Endothelial cell of umbilical vein (primary cell): ENCODE measurements around the gene RIPOR1. TPM values are rescaled to one million over a fixed set of nuclear protein-coding genes. Genes with fewer than 3 reads are reported as not detected.

ENCODE experiments used
- BruUV-seq: library from RNA; stranded (reverse); fragments of 400-500 nt; replicated peaks from 2 replicates; lab custom pipeline; 2021; lab: Mats Ljungman, UMichigan
- CTCF ChIA-PET: fragments of 300-600, 350-600 bp; sonication (Branson Sonifier 250); formaldehyde crosslinking; loops from one replicate; lab custom pipeline; 2021; ENCODE audit warnings: antibody characterized with exemption, inconsistent platforms; lab: Charles Lee
- POLR2A ChIA-PET: fragments of 300-600, 350-600 bp; sonication (Branson Sonifier 250); formaldehyde crosslinking; loops from one replicate; lab custom pipeline; 2021; ENCODE audit warnings: antibody characterized with exemption, inconsistent platforms; lab: Charles Lee
- DNase-seq: peaks from one replicate; pipeline ENCODE4 v3.0.0-alpha.2; 2011; ENCODE audit warnings: low read depth, low spot score
- FAIRE-seq: peaks from 2 replicates; lab custom pipeline; 2011; peaks lifted over from hg19 to GRCh38; lab: Jason Lieb, UNC
- H2AFZ ChIP-seq: 2 replicates; pipeline ENCODE4 v1.6.0; 2012; ENCODE audit warnings: low read depth, low read length, control low read depth, inconsistent platforms
- H3K27ac ChIP-seq: 2 replicates; pipeline ENCODE4 v1.5.1; 2011; ENCODE audit warnings: low read depth, mild to moderate bottlenecking, control low read depth, low read length, moderate library complexity; ENCODE audit not compliant: insufficient read depth
- H3K27me3 ChIP-seq, 2 experiments: 2 replicates each; pipeline versions ENCODE4 v1.6.0 to v1.6.1; 2011; ENCODE audit warnings: low read length in 2 of 2, mixed read lengths in 1 of 2; ENCODE audit not compliant: control insufficient read depth in 2 of 2, insufficient read depth in 2 of 2
- H3K36me3 ChIP-seq, 2 experiments: 2 replicates in 1 of 2; 3 replicates in 1 of 2; pipeline ENCODE4 v1.5.1; 2011; ENCODE audit warnings: low read length in 2 of 2, mild to moderate bottlenecking in 1 of 2, moderate library complexity in 1 of 2; ENCODE audit not compliant: control insufficient read depth in 2 of 2, insufficient read depth in 2 of 2; ENCODE audit errors: extremely low read depth in 1 of 2
- H3K4me1 ChIP-seq: 3 replicates; pipeline ENCODE4 v1.5.1; 2011; ENCODE audit warnings: mild to moderate bottlenecking, low read length; ENCODE audit not compliant: control insufficient read depth, insufficient read depth; ENCODE audit errors: extremely low read depth
- H3K4me2 ChIP-seq: 2 replicates; pipeline ENCODE4 v1.6.1; 2011; ENCODE audit warnings: low read length, control low read depth, mixed read lengths; ENCODE audit not compliant: insufficient read depth
- H3K4me3 ChIP-seq, 3 experiments: fragments of 200-600 bp in 1 of 3; sonication (generic), shearing (Covaris generic) in 1 of 3; replicated peaks in 1 of 3; 2 replicates each; pipeline ENCODE4 v1.5.1; 2011 to 2016; ENCODE audit warnings: control low read depth in 3 of 3, low read length in 3 of 3, mild to moderate bottlenecking in 2 of 3, inconsistent platforms in 1 of 3, low read depth in 1 of 3, moderate library complexity in 1 of 3; ENCODE audit not compliant: insufficient read depth in 1 of 3
- H3K79me2 ChIP-seq: 2 replicates; pipeline ENCODE4 v1.6.0; 2012; ENCODE audit warnings: low read length, inconsistent platforms; ENCODE audit not compliant: control insufficient read depth, insufficient read depth
- H3K9ac ChIP-seq: replicated peaks from 2 replicates; pipeline ENCODE3; 2011; ENCODE audit warnings: low read length, control low read depth; ENCODE audit not compliant: insufficient read depth; ENCODE audit errors: extremely low read depth
- H3K9me1 ChIP-seq: replicated peaks from 3 replicates; pipeline ENCODE4 v1.6.0; 2011; ENCODE audit warnings: mild to moderate bottlenecking, low read length; ENCODE audit not compliant: control insufficient read depth, insufficient read depth; ENCODE audit errors: extremely low read depth
- H3K9me3 ChIP-seq: replicated peaks from 2 replicates; pipeline ENCODE4 v1.5.1; 2012; ENCODE audit warnings: low read length, inconsistent platforms; ENCODE audit not compliant: control insufficient read depth, insufficient read depth
- H4K20me1 ChIP-seq: replicated peaks from 2 replicates; pipeline ENCODE3; 2011; ENCODE audit warnings: mild to moderate bottlenecking, low read length; ENCODE audit not compliant: control insufficient read depth, insufficient read depth; ENCODE audit errors: extremely low read depth
- CTCF ChIP-seq, 2 donors: IDR thresholded peaks; 1 replicate in 1 of 2; 2 replicates in 1 of 2; pipeline ENCODE4 v1.5.1; 2011; ENCODE audit warnings: low read length in 2 of 2, mild to moderate bottlenecking in 2 of 2, moderate library complexity in 2 of 2, control low read depth in 1 of 2, inconsistent platforms in 1 of 2, low read depth in 1 of 2; ENCODE audit not compliant: insufficient read depth in 1 of 2; ENCODE audit errors: extremely low read depth in 1 of 2
- EZH2 ChIP-seq: IDR thresholded peaks from 2 replicates; pipeline ENCODE4 v1.6.1; 2012; ENCODE audit warnings: borderline replicate concordance, low read depth, mild to moderate bottlenecking, moderate library complexity, low read length, inconsistent platforms; ENCODE audit not compliant: severe bottlenecking
- FOS ChIP-seq: IDR thresholded peaks from 2 replicates; pipeline ENCODE4 v1.6.1; 2011; ENCODE audit warnings: mild to moderate bottlenecking, low read length, moderate library complexity, borderline replicate concordance; ENCODE audit not compliant: insufficient read depth
- GATA2 ChIP-seq: IDR thresholded peaks from 2 replicates; pipeline ENCODE4 v1.7.0; 2011; ENCODE audit warnings: low read depth, mild to moderate bottlenecking, moderate library complexity, mixed read lengths, low read length; ENCODE audit not compliant: insufficient read length, insufficient read depth
- JUN ChIP-seq: IDR thresholded peaks from 2 replicates; pipeline ENCODE4 v1.6.1; 2011; ENCODE audit warnings: borderline replicate concordance, low read depth; ENCODE audit not compliant: insufficient read length, insufficient read depth
- MAX ChIP-seq: IDR thresholded peaks from 2 replicates; pipeline ENCODE4 v1.6.1; 2011; ENCODE audit not compliant: insufficient read depth, insufficient read length
- MYC ChIP-seq: IDR thresholded peaks from one replicate; pipeline ENCODE4 v1.6.1; 2011; ENCODE audit warnings: mild to moderate bottlenecking, low read depth, low read length
- POLR2A ChIP-seq: IDR thresholded peaks from 2 replicates; pipeline ENCODE4 v1.6.1; 2012; ENCODE audit warnings: low read depth, mild to moderate bottlenecking, control low read depth, low read length
- POLR2AphosphoS5 ChIP-seq: IDR thresholded peaks from 2 replicates; pipeline ENCODE4 v1.6.1; 2012; ENCODE audit warnings: low read depth, mild to moderate bottlenecking, control low read depth, low read length, moderate library complexity; ENCODE audit not compliant: insufficient read depth
- dilution Hi-C: fragments of 300-500 bp; cut with MboI; formaldehyde crosslinking; loops from one replicate; pipeline ENCODE4 v1.15.0; 2019; ENCODE audit warnings: low sequenced_read_pairs; ENCODE audit not compliant: extremely low pct_ligation_motif_present
- intact Hi-C: fragments of 100-400 bp; cut with micrococcal nuclease; formaldehyde crosslinking; loops from one replicate; pipeline ENCODE4 v1.10.0; 2022
- polyA plus RNA-seq, 4 experiments: library from polyadenylated mRNA; depleted of rRNA in 3 of 4; stranded (reverse) in 3 of 4; unstranded in 1 of 4; fragments of >200 nt; gene quantifications; 2 replicates each; pipeline versions ENCODE4 v1.2.1 to v1.2.3, GENCODE V29; 2011 to 2012; ENCODE audit warnings: missing spikeins in 1 of 4
- total RNA-seq: library from RNA; stranded (reverse); gene quantifications from 2 replicates; pipeline ENCODE4 v1.2.3, GENCODE V29; 2021

The RIPOR1 gene
- total and polyA plus RNA-seq, 2 donors (not counting 3 experiments of a cell fraction or from before 2014, with no cell fraction given), result 45.3 to 144 TPM

- intact Hi-C loops (loop anchor here (5.0 kb wide), 1 partner anchor 51 kb away; no protein-coding TSS in a partner anchor), dilution Hi-C loops (no loop called here)
- no peaks in the 10 kb centered on the region for H3K9me1 ChIP-seq
- peak overlapping the region; percentile 62 for H3K9ac ChIP-seq
- ChIA-PET POLR2A (interaction anchor here (0.9 to 3.0 kb wide), 3 partner anchors 9 to 24 kb away, joined by 4 to 24 read pairs (median 5); no protein-coding TSS in a partner anchor), CTCF (interaction anchor here (0.7 to 9.9 kb wide), 15 partner anchors 9 to 111 kb away, joined by 3 to 177 read pairs (median 8); partner anchors contain the start of genes ACD, C16orf86, CARMIL2 and ENKD1)
- peaks cover 18% of the 10 kb centered on the region for H3K4me1 ChIP-seq
- peak overlapping the region; percentile 17 to 64 (median 41) for H3K4me3 ChIP-seq
- FAIRE-seq (no peak), DNase-seq (no peak)
- no peaks in the 10 kb centered on the region for H3K36me3 ChIP-seq
- peaks cover 34% of the 10 kb centered on the region for H3K79me2 ChIP-seq
- H2AFZ ChIP-seq, result peak overlapping the region; percentile 63
- H3K4me2 ChIP-seq, result peak overlapping the region; percentile 37
- H3K27me3 ChIP-seq, result no peaks in the 10 kb centered on the region
- H3K27ac ChIP-seq, result peak overlapping the region; percentile 55
- H3K9me3 ChIP-seq, result no peaks in the 10 kb centered on the region
- BruUV-seq, result TSS peak; percentile 62
- no peak for TF ChIP-seq MYC
- TF ChIP-seq POLR2AphosphoS5, result no peak
- TF ChIP-seq GATA2, result no peak
- no peak for TF ChIP-seq FOS
- no peak for TF ChIP-seq JUN
- no peak for TF ChIP-seq CTCF (IDR thresholded peaks at IDR 0.05; ENCODE audit: extremely low read depth in 1 of 2, insufficient read depth in 1 of 2, low read depth in 1 of 2, low read length in 2 of 2)
- TF ChIP-seq MAX, result no peak
- no peak for TF ChIP-seq EZH2
- no peak for TF ChIP-seq POLR2A
- no peaks in the 10 kb centered on the region for H4K20me1 ChIP-seq
These were observed 32.8 kb downstream of the RIPOR1 start for GRCh38 chr16:67561501-67561823.
